GM11168 (cell line): ENCODE data around the gene SLCO1B3.

Source experiments
- in situ Hi-C: fragments of 300-500 bp; cut with MboI; formaldehyde crosslinking; loops from one replicate; pipeline ENCODE4 v1.12.0; 2022; ENCODE audit warnings: low sequenced_read_pairs; ENCODE audit not compliant: unreplicated experiment

The SLCO1B3 gene

DNA sequence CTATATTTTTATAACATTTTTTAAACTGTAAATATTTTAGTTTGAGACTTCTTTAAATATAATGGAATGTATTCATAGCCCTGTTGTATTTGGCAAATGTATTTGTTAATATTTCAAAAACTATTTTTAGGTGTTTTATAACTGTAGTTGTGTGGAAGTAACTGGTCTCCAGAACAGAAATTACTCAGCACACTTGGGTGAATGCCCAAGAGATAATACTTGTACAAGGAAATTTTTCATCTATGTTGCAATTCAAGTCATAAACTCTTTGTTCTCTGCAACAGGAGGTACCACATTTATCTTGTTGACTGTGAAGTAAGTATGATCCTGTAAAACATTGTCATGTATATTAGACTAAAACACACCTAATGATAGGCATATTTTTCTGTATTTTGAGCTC is 72.8 kb downstream of the SLCO1B3 start:
- in situ Hi-C loops: no loop called here

DNA sequence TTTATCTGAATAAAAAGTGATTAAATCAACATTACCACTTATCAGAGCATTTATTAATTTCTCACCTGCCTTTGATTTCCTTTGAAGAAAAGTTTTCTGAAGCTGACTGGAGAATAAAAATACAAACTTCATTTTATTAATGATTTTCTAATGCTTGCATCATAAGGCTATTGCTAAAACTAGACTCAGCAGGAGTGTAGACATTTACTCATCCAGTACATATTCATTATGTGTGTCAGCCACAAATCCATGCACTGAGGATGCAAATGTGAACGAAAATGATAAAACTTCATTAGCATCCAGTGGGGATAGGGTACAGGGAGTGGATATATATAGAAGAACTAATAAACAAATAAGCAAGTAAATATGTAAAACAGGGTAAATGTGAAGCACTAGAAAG is 74.6 kb downstream of the SLCO1B3 start:
- in situ Hi-C loops: no loop called here

DNA sequence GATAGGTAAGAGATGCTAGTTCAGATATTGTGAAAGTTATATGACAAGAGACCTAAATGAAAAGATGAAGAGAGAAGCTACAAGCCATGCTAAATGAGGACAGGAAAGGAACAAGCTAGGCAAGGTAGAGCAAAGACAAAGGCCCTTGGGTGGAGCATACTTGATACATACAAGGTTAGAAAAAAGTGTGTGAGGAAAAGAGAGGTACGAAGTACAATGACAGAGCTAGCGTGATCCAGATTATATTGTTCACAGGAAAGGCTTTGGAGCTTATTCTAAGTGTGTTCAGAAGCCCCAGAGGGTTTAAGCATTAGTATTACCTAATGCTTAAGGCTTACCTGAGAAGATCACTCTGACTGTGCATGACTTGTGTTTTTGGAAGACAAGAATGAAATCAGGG is 75.0 kb downstream of the SLCO1B3 start:
- in situ Hi-C loops: no loop called here

DNA sequence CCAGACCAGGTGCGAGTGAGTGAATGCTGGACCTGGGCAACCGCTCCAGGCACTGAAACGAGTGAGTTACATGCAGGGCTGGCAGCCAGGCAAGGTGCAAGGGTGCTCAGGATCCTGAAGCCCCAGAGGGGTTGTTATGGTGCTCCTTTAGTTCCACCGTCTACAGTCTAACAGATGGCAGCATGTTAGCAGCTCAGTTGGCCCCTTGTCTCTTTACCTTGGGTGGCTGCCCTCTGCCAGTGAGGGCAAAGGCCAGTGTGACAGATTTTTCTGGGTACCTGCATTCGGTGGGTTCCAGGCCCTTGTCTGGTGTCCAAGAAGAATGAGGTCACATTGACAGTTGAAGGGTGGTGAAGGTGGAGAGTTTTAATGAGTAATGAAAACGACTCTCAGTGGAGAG is 106.8 kb downstream of the SLCO1B3 start:
- in situ Hi-C loops: no loop called here

DNA sequence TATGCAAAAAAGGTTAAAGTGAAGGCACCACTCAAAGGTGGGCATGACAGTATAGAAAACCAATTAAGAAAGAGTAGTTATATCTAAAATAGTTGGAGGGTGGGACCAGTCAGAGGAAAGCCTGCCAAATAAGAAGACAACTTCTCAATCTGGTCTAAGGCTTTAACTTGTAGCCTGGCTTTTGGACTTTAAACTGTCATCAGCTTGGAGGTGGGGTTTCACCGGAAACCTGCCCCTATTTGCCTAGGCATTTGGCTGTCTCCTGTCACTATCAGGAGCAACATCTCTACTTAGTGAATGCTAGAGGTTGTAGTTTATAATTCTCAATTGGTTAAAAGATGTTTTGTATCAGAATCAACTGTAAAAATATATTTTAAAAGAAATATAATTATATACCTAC is 107.3 kb downstream of the SLCO1B3 start:
- in situ Hi-C loops: no loop called here

DNA sequence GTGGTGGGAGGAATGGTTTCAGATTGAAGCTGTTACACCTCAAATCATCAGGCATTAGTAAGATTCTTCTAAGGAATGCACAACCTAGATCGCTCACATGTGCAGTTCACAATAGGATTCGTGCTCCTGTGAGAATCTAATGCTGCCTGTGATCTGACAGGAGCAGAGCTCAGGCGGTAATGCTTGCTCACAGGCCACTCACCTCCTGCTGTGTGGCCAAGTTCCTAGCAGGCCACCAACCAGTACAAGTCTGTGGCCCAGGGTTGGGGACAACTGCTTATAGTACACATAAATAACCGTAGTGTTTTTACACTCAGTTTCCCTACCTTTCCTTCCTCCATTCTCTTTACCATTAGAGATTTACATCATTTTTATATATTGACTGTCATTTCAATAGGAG is 121.4 kb downstream of the SLCO1B3 start:
- in situ Hi-C loops: loop anchor here (25.0 kb wide), 1 partner anchor 230 kb away; no protein-coding TSS in a partner anchor

DNA sequence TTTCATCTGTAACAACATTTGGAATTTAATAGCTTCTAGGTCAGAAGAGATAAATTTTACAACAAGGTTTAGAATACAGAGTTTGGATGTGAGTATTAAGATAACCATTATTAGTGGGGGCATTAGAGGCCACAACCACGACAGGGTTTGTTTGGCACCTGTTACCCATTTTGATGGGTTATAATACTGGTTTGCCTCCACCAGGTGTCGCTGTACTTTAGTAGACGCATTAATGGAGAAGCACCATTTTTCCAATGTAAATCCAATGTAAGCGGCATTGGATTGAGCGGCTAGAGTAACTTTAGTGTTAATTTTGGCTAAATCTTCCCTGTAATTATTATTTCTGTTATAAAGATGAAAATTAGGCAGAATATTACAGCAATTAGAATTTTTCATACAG is 136.2 kb downstream of the SLCO1B3 start:
- in situ Hi-C loops: loop anchor here (25.0 kb wide), 1 partner anchor 216 kb away; no protein-coding TSS in a partner anchor

DNA sequence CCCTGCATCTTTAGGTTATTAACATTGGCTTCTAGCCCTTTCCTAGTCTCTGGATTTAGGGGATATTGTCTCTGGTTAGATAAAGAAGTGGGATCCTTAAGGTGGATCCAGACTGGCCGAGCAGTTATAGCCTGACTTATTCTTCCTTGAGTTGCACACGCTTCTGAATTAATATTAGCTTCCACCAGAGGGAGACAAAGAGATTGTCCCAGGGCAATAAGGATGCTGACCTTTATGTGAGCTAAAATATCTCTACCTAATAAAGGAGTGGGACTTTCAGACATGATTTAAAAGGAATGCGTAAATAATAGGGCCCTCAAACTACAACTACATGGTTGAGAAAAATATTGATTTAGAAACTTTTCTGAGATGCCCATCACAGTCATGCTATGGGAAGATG is 139.7 kb downstream of the SLCO1B3 start:
- in situ Hi-C loops: no loop called here

DNA sequence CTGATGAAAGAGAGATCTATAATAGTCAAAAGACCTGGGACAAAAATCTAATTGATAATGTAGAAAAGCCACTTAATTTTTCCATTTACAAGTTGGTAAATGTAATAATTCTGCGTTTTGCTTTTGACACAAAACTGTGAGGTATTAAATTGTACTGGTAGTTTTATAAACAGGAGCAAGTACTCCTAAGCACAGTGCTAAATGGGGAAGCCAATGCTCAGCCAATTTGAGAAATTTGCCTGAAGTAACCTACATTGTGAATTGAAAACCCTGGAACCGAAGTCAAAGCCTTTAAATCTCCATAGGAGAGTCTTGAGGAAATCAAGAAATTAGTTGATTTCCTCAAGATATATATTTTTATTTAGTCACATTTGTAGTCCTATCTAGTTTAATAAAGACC is 152.8 kb downstream of the SLCO1B3 start:
- in situ Hi-C loops: no loop called here

DNA sequence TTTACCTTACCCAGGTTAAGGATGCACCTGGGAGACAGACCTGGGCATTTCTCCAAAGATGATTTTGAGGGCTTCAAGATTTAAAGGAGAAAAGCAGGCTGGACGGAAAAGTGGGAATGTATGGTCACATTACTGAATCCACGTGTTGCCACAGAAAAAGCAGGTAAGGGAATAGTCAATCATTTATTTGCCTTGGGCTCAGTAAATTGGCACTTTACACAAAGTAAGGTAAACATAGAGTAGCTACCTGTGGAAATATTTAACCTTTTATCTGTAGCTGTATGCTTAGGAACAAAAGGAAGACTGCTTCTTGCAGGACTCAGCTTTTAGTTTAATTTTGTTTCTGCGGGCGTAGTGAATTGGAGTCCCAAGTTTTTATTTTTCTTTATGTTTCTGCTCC is 153.3 kb downstream of the SLCO1B3 start:
- in situ Hi-C loops: no loop called here
